GM10248 (cell line): ENCODE measurements around the gene PDS5B.

Experiments used
- CTCF ChIA-PET: fragments of 300-600 bp; sonication (Branson Sonifier 250); formaldehyde crosslinking; extraction: SDS; loops from one replicate; lab custom pipeline; 2021; ENCODE audit warnings: antibody characterized with exemption; lab: Yijun Ruan, JAX
- POLR2A ChIA-PET: fragments of 350-650 bp; sonication (Branson Sonifier 250); formaldehyde crosslinking; extraction: SDS; loops from one replicate; lab custom pipeline; 2020; ENCODE audit warnings: antibody characterized with exemption; lab: Yijun Ruan, JAX
- DNase-seq: peaks from one replicate; pipeline ENCODE4 v3.0.0; 2012; ENCODE audit errors: extremely low spot score
- TF ChIP-seq, protein P1 (sequence below): IDR thresholded peaks from 2 replicates; pipeline ENCODE4 v1.5.1; 2012; ENCODE audit warnings: mild to moderate bottlenecking, low read depth; ENCODE audit errors: extremely low read depth, missing control alignments, control extremely low read depth

The PDS5B gene

DNA sequence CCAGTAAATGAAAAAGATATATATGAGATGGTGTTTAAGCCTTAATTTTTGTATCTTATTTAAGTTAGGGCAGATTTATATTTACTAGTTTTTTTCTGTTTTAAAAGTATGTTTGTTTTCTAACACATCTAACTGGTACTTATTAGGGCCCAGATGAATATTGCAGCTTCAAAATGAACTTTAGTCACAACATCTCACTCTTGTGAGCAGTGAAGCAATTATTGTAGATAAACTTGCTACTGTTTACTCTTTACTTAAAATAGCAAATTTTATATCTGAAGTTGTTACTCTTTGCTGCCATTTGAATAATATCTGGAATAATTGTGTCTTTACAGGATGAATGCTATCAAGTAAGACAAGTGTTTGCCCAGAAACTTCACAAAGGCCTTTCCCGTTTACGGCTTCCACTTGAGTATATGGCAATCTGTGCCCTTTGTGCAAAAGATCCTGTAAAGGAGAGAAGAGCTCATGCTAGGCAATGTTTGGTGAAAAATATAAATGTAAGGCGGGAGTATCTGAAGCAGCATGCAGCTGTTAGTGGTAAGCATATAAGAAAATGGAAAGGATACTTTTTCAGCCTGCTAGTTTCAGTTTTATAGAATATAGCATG is 166.8 kb downstream of the PDS5B start:
- POLR2A ChIA-PET: no interaction called here

DNA sequence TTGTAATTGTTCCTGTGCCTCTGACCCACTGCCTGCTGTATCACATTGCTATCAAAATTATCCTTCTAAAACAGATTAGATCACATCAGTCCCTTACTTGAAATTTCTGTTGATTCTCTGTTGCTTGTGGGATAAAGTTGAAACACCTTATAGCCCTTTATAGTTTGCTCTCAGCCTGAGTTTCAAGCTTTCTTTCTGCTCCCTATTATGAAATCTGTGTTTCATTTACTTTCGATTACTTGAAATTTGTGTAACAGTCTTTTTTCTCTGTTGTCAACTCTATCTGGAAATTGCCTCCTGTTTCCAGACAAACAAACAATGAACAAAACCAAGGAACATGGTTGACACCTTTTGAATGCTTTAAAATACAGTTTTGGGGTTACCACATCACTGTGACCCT is 167.9 kb downstream of the PDS5B start:
- no peak for DNase-seq
- TF ChIP-seq, protein P1, sequence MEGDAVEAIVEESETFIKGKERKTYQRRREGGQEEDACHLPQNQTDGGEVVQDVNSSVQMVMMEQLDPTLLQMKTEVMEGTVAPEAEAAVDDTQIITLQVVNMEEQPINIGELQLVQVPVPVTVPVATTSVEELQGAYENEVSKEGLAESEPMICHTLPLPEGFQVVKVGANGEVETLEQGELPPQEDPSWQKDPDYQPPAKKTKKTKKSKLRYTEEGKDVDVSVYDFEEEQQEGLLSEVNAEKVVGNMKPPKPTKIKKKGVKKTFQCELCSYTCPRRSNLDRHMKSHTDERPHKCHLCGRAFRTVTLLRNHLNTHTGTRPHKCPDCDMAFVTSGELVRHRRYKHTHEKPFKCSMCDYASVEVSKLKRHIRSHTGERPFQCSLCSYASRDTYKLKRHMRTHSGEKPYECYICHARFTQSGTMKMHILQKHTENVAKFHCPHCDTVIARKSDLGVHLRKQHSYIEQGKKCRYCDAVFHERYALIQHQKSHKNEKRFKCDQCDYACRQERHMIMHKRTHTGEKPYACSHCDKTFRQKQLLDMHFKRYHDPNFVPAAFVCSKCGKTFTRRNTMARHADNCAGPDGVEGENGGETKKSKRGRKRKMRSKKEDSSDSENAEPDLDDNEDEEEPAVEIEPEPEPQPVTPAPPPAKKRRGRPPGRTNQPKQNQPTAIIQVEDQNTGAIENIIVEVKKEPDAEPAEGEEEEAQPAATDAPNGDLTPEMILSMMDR: no peak
- CTCF ChIA-PET: no interaction called here
- POLR2A ChIA-PET: no interaction called here

More for the DNA sequence above, 166.8 kb downstream of the PDS5B start:
- CTCF ChIA-PET: no interaction called here
- DNase-seq: no peak
- TF ChIP-seq, protein P1: no peak

DNA sequence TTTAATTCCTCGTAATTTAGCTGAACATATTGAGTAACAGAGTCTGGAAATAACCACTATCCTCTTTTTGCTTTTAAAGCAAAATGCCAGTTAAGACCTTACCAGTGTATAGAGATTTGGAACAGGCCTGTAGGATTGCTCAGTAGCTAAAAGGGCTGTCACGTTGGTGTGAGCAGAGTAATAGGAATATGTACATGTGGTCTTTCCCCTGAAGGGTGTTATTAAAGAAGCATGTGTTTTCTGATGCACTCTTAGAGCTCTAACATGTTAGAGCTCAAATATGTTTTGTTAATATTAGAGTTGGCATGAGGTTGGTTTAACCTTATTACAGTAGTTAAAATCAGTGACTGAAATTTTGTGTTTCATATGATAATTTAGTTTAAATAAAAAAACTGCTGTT is 172.9 kb downstream of the PDS5B start:
- ChIA-PET POLR2A (no interaction called here), CTCF (interaction anchor here (1.1 to 1.3 kb wide), 5 partner anchors 13 to 94 kb away, joined by 3 to 5 read pairs (median 3); no protein-coding TSS in a partner anchor)
- no peak for DNase-seq
- TF ChIP-seq, protein P1: no peak

DNA sequence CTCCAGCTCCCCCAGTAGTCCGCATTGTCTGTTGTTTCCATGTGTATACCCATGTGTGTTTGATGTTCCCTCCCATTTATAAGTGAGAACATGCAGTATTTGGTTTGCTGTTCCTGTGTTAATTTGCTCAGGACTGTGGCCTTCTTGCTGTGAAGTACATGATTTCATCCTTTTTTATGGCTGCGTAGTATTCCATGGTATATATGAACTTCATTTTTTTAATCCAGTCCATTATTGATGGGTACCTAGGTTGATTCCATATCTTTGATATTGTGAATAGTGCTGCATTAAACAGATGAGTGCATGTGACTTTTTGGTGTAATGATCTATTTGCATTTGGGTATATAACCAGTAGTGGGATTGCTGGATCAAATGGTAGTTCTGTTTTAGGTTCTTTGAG is 175.2 kb downstream of the PDS5B start:
- DNase-seq: no peak
- TF ChIP-seq, protein P1: no peak
- ChIA-PET CTCF (no interaction called here), POLR2A (no interaction called here)

DNA sequence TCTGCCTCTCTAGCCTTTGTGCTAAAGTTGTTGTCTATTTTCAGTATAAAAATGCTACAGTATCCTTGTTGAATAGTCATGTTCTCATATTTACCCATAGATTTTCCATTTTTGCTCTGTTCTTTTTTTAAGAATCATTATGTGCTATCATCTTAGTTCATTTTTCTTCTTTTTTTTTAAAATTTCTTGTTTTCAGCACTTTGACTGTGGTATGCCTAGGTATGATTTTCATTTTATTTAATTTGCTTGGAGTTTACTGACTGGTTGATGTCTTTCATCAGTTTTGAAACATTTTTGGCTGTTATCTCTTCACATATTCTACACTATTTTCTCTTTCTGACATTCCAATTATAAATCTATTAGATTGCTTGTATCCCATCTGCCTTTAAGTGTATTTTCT is 192.9 kb downstream of the PDS5B start:
- CTCF ChIA-PET: interaction anchor here (1.3 kb wide), 1 partner anchor 11 kb away, joined by 3 read pairs; no protein-coding TSS in a partner anchor

DNA sequence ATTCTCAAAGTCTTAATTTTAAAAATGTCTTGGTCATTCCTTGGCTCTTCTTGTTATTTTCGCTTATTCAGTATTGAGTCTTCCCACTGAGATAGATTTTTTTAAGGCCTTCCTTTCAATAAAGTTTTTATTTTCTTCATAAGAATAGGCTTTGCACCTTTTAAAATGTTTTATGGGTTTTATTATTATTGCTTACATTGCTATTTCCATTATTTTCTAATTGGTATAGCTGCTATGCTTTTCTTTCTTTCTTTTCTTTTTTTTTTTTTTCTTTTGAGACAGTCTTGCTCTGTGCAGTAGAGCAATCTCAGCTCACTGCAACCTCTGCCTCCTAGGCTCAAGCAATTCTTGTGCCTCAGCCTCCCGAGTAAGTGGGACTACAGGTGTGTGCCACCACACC is 195.7 kb downstream of the PDS5B start:
- DNase-seq: no peak
- ChIA-PET CTCF (interaction anchor here (0.6 to 1.3 kb wide), 4 partner anchors 24 to 131 kb away, joined by 3 to 5 read pairs (median 3); no protein-coding TSS in a partner anchor), POLR2A (no interaction called here)
- TF ChIP-seq, protein P1: no peak

More for the DNA sequence above, 192.9 kb downstream of the PDS5B start:
- DNase-seq: no peak
- TF ChIP-seq, protein P1: no peak
- POLR2A ChIA-PET: no interaction called here

DNA sequence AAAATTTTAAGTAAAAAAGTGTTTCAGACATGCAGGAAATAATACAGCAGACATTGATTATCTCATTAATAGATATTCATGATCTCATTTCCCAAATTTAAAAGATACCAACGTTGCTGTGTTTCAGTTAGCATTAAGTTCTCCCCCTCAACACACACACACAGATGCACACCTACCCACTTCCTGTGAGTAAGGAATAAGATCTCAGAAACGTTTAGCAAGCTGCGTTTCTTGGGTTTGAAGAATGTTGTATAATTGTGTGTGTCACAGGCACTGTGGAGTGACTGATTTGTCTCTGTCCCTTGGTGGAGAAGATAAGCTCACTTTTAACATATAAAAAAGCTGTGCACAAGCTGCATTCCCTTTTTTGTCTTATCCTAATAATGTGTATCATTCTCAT is 196.8 kb downstream of the PDS5B start:
- TF ChIP-seq, protein P1: no peak
- ChIA-PET CTCF (interaction anchor here (0.7 to 1.2 kb wide), 3 partner anchors 13 to 113 kb away, joined by 3 read pairs; no protein-coding TSS in a partner anchor), POLR2A (no interaction called here)
- no peak for DNase-seq
